GM12801 (cell line): ENCODE measurements around the gene REV1.

Experiments
- TF ChIP-seq, protein P1 (sequence below): IDR thresholded peaks from one replicate; pipeline ENCODE4 v1.5.1; 2011; ENCODE audit warnings: control low read depth; ENCODE audit not compliant: insufficient read length; ENCODE audit errors: extremely low read depth

Gene REV1

DNA sequence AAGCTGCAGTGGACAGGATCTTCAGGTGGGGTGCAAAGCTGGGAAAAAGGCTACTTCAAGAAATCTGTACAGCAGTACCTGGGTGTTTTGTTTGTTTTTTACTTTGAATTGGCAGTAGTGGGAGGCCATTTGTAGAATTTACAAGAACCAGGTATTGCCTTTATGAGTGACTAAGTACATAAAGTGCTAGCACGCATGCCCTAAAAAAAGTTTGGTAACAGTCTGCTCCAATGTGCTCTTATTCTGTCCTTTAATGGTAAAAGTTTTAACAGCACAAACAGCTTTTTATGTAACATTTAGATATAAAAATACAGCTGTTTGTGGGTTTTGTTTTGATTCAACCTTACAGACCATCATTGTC lies 17.2 kb downstream of the REV1 start:
- TF ChIP-seq, protein P1, sequence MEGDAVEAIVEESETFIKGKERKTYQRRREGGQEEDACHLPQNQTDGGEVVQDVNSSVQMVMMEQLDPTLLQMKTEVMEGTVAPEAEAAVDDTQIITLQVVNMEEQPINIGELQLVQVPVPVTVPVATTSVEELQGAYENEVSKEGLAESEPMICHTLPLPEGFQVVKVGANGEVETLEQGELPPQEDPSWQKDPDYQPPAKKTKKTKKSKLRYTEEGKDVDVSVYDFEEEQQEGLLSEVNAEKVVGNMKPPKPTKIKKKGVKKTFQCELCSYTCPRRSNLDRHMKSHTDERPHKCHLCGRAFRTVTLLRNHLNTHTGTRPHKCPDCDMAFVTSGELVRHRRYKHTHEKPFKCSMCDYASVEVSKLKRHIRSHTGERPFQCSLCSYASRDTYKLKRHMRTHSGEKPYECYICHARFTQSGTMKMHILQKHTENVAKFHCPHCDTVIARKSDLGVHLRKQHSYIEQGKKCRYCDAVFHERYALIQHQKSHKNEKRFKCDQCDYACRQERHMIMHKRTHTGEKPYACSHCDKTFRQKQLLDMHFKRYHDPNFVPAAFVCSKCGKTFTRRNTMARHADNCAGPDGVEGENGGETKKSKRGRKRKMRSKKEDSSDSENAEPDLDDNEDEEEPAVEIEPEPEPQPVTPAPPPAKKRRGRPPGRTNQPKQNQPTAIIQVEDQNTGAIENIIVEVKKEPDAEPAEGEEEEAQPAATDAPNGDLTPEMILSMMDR = no peak

DNA sequence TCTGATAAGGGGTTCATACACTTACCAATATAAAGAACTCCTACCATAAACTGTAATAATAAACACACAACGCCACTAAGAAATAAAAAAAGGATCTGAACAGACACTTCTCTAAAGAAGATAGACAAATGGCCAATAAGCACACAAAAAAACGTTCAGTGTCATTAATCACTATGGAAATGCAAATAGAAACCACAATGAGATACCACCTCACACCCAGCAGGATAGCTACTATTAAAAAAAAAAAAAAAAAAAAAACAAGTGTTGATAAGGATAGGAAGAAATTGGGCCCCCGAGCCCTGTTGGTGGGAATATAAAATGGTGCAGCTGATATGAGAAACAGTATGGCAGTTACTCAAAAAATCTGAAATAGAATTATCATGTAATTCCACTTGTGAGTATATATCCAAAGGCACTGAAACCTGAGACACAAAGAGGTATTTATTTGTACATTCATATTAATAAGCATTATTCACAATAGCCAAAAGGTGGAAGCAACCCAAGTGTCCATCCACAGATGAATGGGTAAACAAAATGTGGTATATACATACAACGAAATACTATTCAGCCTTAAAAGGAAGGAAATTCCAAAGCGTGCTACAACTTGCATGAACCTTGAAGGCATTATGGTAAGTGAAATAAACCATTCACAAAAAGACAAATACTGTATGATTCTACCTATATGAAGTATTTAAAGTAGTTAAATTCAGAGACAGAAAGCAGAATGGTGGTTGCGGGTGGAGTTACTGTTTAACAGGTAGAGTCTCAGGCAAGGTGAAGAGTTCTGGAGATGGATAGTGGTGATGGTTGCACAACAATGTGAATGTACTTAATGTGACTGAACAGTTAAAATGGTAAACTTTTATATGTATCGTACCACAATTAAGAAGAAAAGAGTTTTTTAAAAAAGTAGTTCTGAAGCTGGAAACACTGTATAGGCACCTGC lies 17.9 kb downstream of the REV1 start:
- TF ChIP-seq, protein P1 = no peak

DNA sequence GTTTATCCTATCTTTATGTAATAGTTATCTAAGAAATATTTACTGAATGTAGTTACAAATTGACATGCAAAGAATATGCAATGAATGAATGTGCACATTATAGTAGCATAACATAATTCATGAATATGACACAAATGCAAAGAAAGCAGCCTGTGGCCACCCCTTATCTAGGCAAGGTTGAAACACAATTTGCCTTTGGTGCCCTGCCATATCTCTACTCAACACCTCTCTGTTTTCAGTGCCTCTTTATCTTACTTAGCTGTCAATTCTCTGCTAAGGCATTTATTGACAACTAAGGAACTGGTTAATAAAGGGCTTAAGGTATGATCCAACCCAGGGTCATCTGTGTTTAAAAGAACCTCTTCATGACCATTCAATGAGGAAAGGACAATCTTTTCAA lies 18.9 kb downstream of the REV1 start:
- TF ChIP-seq, protein P1 = no peak

DNA sequence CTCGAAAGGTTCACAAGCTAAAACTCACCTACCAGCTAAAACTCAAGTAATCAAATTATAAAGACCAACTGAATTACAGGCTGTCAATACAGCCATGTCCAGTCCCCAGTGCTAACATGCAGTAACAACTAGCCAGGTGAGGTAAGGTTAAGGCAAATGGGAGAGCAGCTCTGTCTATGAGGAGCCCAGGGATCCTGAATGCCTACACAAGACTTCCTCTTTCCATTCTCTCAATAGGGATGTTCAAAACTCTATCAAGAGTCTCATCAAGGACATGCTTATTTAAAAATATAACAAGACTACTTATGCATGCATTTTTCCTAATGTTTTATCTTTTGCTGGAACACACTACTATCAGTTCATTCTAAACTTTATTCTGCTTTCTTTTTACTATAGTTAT lies 20.4 kb downstream of the REV1 start:
- TF ChIP-seq, protein P1 = no peak

DNA sequence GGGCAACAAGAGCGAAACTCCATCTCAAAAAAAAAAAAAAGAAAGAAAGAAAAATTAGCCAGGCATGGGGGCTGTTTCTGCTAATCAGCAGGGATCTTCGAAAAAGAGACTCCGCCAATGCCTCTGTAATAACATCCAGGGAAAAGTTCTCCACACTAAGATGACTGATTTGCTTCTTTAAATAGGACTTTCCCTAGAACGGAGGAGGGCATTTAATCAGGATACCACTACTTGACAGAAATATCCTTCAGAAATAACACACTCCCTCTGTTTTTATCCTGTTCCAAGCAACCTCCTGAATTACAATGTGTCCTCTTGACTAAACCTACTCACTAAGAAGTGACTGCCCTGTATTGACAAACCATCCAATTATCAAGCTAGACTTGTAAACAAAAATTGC lies 21.7 kb downstream of the REV1 start:
- TF ChIP-seq, protein P1 = no peak

DNA sequence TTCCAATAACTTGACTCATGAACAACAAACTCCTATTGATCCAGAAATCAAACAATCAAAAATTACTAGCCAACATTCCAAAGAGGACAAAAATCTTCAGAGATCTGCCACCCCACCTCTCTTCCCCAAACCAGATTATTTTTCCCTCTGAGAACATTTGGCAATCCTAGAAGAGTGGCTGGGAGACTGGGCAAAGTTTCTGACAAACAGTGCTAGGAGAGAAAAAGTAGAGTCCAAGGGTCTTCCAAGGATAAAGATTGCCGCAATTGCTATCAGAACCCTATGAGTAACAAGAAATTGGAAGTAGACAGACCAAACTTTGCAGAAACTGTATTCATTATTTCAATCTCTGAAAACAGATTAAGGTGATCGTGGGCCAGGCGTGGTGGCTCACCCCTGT lies 22.4 kb downstream of the REV1 start:
- TF ChIP-seq, protein P1 = no peak

DNA sequence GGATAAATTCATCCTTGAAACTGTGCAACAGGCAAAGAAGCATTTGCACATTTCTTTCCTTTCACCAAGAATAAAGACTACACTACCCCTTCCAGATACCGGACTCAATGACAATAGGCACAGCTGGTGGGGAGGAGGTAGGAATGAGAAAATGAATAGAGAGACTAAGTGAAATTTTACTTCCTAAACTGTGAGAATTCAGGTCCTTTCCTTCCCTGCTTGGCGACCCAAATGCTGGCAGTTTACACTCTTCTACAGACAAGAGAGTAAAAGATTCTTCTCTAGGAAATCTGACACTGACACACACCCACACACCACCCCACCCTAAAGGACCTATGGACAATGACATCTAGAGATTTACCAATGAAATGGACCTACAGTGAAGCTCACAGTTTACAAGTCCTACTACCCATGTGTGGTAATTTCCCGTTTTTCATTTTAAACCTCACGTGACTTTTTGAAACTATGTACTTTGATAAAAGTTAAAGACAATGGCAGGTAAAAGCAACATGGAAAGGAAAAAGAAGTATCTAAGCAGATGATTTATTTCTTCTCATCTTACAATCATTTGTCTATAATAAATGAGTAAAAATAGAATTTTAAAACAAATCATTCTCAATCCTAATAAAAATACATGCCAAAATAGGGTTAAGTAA lies 27.9 kb downstream of the REV1 start:
- TF ChIP-seq, protein P1 = no peak
